ENCODE results near the gene WDR27.
"Not testable (repeated sequence)": the region's sequence is repeated elsewhere in the genome, so short reads cannot be mapped to it uniquely, and the experiment has no call there.

WDR27 gene

DNA sequence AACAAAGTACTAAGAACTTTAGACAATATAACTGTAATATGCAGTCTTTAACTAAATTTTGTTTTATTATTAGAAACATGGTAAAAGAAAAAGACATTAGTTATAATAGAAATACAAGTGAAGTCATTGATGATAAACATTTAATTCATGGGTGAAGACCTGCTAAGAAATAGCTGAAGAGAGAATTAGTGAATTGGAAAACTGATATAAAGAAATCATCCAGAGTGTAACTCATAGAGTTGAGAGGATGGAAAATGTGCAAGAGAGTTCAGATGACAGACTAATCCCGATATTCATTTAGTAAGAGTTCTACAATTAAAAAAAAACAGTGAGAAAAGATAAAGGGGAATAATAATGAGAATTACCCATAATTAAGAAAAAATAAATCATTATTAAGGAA lies 227.5 kb downstream of the WDR27 start:
- H3K27ac ChIP-seq (ENCODE audit: low read depth, low read length), result no peak overlapping the region
- no peaks in the 10 kb centered on the region for H3K27me3 ChIP-seq (ENCODE audit: control insufficient read depth, insufficient read depth, low read length)
- H3K9ac ChIP-seq (ENCODE audit: low read length), result no peak overlapping the region
- no peak overlapping the region for H3K4me3 ChIP-seq (ENCODE audit: low read depth, low read length)
- H3K36me3 ChIP-seq (ENCODE audit: control insufficient read depth, insufficient read depth, low read length), result peaks cover 3% of the 10 kb centered on the region; the same call in 1 of the 2 replicates
- peaks cover 53% of the 10 kb centered on the region for H3K9me3 ChIP-seq (ENCODE audit: control insufficient read depth, insufficient read depth, low read depth, low read length)
- no peaks in the 10 kb centered on the region for H3K4me1 ChIP-seq (ENCODE audit: control insufficient read depth, insufficient read depth, low read length)

GRCh38 chr6:169473663-169474062 lies 228.2 kb downstream of the WDR27 start:
- H3K27ac ChIP-seq (ENCODE audit: low read depth, low read length), result no peak overlapping the region
- no peak overlapping the region for H3K4me3 ChIP-seq (ENCODE audit: low read depth, low read length)
- peaks cover 53% of the 10 kb centered on the region for H3K9me3 ChIP-seq (ENCODE audit: control insufficient read depth, insufficient read depth, low read depth, low read length)
- H3K36me3 ChIP-seq (ENCODE audit: control insufficient read depth, insufficient read depth, low read length), result peaks cover 3% of the 10 kb centered on the region; the same call in 1 of the 2 replicates
- no peaks in the 10 kb centered on the region for H3K27me3 ChIP-seq (ENCODE audit: control insufficient read depth, insufficient read depth, low read length)
- H3K4me1 ChIP-seq (ENCODE audit: control insufficient read depth, insufficient read depth, low read length), result no peaks in the 10 kb centered on the region
- H3K9ac ChIP-seq (ENCODE audit: low read length), result no peak overlapping the region

DNA sequence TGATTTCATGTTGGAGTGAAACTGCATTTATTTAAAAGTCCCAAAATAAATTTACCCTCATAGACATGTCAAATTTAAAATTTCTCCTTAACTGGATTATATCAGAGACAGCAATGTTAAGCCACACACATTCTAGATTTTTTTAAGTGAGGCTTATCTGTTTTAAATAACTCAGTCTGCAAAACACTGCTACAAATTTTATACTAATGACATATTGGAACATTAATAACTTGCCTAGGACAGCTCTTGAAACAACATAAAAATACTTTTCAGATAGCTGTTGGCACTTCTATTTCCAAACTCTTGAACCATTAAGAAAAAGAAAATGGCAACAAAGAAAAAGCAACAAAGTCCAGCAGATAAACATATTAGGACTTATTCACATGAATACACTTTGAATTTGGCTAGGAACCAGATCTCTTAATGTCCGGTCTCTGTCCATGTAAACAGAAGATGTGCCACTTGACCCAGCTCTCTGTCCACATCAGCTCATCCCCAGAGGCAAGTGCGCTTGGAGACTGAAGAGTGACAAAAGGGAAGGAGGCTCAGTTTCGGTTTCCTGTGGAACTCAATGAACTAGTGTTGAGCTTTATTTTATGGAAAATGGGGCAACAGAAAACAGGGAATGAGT lies 228.9 kb downstream of the WDR27 start:
- Histone ChIP-seq H3K9me3 (ENCODE audit: control insufficient read depth, insufficient read depth, low read depth, low read length) (peaks cover 58% of the 10 kb centered on the region), H3K27ac (ENCODE audit: low read depth, low read length) (no peak overlapping the region), H3K27me3 (ENCODE audit: control insufficient read depth, insufficient read depth, low read length) (no peaks in the 10 kb centered on the region), H3K36me3 (ENCODE audit: control insufficient read depth, insufficient read depth, low read length) (peaks cover 3% of the 10 kb centered on the region; the same call in 1 of the 2 replicates), H3K4me1 (ENCODE audit: control insufficient read depth, insufficient read depth, low read length) (no peaks in the 10 kb centered on the region), H3K9ac (ENCODE audit: low read length) (no peak overlapping the region), H3K4me3 (ENCODE audit: low read depth, low read length) (no peak overlapping the region)

DNA sequence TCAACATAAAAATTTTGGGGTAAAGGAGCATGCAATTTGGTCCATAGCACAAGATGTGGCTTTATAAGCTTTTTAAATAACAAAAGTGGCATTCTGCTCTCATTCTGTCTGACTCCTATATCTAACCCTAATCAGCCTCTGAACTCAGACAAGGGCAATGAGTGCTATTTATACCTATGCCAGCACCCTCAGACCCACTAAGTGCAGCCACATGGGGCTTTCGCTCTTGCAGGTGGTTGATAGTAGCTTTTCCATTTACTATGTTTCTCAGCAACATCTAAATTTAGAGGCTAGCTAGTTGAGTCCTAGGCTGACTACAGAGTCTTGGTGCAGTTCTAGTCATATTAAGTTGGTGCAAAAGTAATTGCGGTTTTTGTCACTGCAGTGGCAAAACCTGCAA lies 231.0 kb downstream of the WDR27 start:
- no peak overlapping the region for H3K4me3 ChIP-seq (ENCODE audit: low read depth, low read length)
- H3K9me3 ChIP-seq (ENCODE audit: control insufficient read depth, insufficient read depth, low read depth, low read length), result peaks cover 63% of the 10 kb centered on the region
- H3K4me1 ChIP-seq (ENCODE audit: control insufficient read depth, insufficient read depth, low read length), result no peaks in the 10 kb centered on the region
- H3K27me3 ChIP-seq (ENCODE audit: control insufficient read depth, insufficient read depth, low read length), result no peaks in the 10 kb centered on the region
- H3K27ac ChIP-seq (ENCODE audit: low read depth, low read length), result no peak overlapping the region
- no peak overlapping the region for H3K9ac ChIP-seq (ENCODE audit: low read length)
- peaks cover 3% of the 10 kb centered on the region; the same call in 1 of the 2 replicates for H3K36me3 ChIP-seq (ENCODE audit: control insufficient read depth, insufficient read depth, low read length)

- H3K9me3 ChIP-seq (ENCODE audit: control insufficient read depth, insufficient read depth, low read depth, low read length), result peaks cover 63% of the 10 kb centered on the region
- H3K4me1 ChIP-seq (ENCODE audit: control insufficient read depth, insufficient read depth, low read length), result no peaks in the 10 kb centered on the region
- no peak overlapping the region for H3K9ac ChIP-seq (ENCODE audit: low read length)
- no peak overlapping the region for H3K27ac ChIP-seq (ENCODE audit: low read depth, low read length)
- H3K36me3 ChIP-seq (ENCODE audit: control insufficient read depth, insufficient read depth, low read length), result peaks cover 3% of the 10 kb centered on the region; the same call in 1 of the 2 replicates
- no peak overlapping the region for H3K4me3 ChIP-seq (ENCODE audit: low read depth, low read length)
- H3K27me3 ChIP-seq (ENCODE audit: control insufficient read depth, insufficient read depth, low read length), result no peaks in the 10 kb centered on the region
Observed at GRCh38 chr6:169469028-169469427, 232.8 kb downstream of the WDR27 start.

- not testable (repeated sequence) for H3K27ac ChIP-seq (ENCODE audit: low read depth, low read length); H3K4me1 ChIP-seq (ENCODE audit: control insufficient read depth, insufficient read depth, low read length); H3K4me3 ChIP-seq (ENCODE audit: low read depth, low read length); H3K27me3 ChIP-seq (ENCODE audit: control insufficient read depth, insufficient read depth, low read length); H3K9ac ChIP-seq (ENCODE audit: low read length); H3K36me3 ChIP-seq (ENCODE audit: control insufficient read depth, insufficient read depth, low read length)
- H3K9me3 ChIP-seq (ENCODE audit: control insufficient read depth, insufficient read depth, low read depth, low read length), result peaks cover 57% of the 10 kb centered on the region
Observed at GRCh38 chr6:169467755-169468154, 234.1 kb downstream of the WDR27 start.

- not testable (repeated sequence) for H3K36me3 ChIP-seq (ENCODE audit: control insufficient read depth, insufficient read depth, low read length); H3K27ac ChIP-seq (ENCODE audit: low read depth, low read length); H3K4me1 ChIP-seq (ENCODE audit: control insufficient read depth, insufficient read depth, low read length); H3K27me3 ChIP-seq (ENCODE audit: control insufficient read depth, insufficient read depth, low read length); H3K4me3 ChIP-seq (ENCODE audit: low read depth, low read length); H3K9ac ChIP-seq (ENCODE audit: low read length)
- H3K9me3 ChIP-seq (ENCODE audit: control insufficient read depth, insufficient read depth, low read depth, low read length), result peaks cover 53% of the 10 kb centered on the region
Observed at GRCh38 chr6:169466256-169466655, 235.6 kb downstream of the WDR27 start.

DNA sequence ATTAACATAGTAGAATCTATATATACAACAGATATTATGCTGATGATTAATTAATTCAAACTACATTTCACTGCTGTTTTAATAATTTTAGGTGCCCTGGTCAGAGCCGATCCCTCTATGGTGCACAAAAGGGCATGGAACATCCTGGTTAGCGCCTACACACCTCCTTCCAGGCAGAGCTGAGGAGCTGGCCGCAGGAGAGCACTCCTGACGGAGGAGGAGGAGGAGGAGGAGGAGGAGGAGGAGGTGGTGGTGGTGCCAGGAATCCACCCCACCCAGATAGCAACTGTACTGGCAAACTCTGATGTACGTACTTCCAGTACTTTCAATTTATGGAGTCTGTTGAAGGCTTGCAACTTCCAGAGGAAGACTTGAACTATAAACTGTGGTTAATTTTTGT lies 244.1 kb downstream of the WDR27 start:
- Histone ChIP-seq H3K4me3 (ENCODE audit: low read depth, low read length) (no peak overlapping the region), H3K4me1 (ENCODE audit: control insufficient read depth, insufficient read depth, low read length) (no peaks in the 10 kb centered on the region), H3K27ac (ENCODE audit: low read depth, low read length) (no peak overlapping the region), H3K27me3 (ENCODE audit: control insufficient read depth, insufficient read depth, low read length) (no peaks in the 10 kb centered on the region), H3K9ac (ENCODE audit: low read length) (no peak overlapping the region), H3K9me3 (ENCODE audit: control insufficient read depth, insufficient read depth, low read depth, low read length) (peaks cover 10% of the 10 kb centered on the region; the same call in 1 of the 2 replicates), H3K36me3 (ENCODE audit: control insufficient read depth, insufficient read depth, low read length) (no peaks in the 10 kb centered on the region)

DNA sequence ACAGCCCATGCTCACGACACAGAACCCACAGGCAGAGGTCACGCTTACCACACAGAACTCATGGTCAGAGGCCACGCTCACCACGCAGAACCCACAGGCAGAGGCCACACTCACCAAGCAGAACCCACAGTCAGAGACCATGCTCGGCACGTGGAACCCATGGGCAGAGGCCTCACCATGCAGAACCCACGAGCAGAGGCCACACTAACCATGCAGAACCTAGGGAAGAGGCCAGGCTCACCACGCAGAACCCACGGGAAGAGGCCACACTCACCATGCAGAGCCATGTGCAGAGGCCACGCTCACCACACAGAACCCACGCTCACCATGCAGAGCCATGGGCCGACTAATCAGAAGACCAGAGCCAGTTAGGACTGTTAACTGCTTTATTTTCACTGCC lies 245.0 kb downstream of the WDR27 start:
- Histone ChIP-seq H3K36me3 (ENCODE audit: control insufficient read depth, insufficient read depth, low read length) (no peaks in the 10 kb centered on the region), H3K27me3 (ENCODE audit: control insufficient read depth, insufficient read depth, low read length) (no peaks in the 10 kb centered on the region), H3K4me3 (ENCODE audit: low read depth, low read length) (no peak overlapping the region), H3K27ac (ENCODE audit: low read depth, low read length) (no peak overlapping the region), H3K9ac (ENCODE audit: low read length) (no peak overlapping the region), H3K9me3 (ENCODE audit: control insufficient read depth, insufficient read depth, low read depth, low read length) (peaks cover 9% of the 10 kb centered on the region; the same call in 1 of the 2 replicates), H3K4me1 (ENCODE audit: control insufficient read depth, insufficient read depth, low read length) (no peaks in the 10 kb centered on the region)

DNA sequence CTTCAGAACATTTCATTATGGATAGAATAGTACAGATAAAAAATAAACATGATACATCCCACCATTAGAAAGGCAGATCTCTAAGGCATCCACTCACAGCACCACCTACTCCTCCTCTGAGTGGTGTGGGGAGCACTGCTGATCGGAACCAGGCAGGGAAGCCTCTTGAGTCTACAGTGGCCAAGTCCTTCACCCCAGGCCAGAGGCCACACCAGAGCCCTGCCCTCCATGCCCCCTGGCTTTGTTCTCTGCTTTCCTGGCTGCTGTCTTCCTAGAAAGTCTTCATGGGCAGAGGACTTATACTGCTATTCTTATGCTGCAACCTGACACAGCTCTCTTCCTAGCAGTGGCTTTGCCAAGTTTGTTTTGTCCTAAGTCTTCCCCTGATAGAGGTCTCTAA lies 246.4 kb downstream of the WDR27 start:
- no peak overlapping the region for H3K27ac ChIP-seq (ENCODE audit: low read depth, low read length)
- no peaks in the 10 kb centered on the region for H3K27me3 ChIP-seq (ENCODE audit: control insufficient read depth, insufficient read depth, low read length)
- H3K36me3 ChIP-seq (ENCODE audit: control insufficient read depth, insufficient read depth, low read length), result no peaks in the 10 kb centered on the region
- H3K9me3 ChIP-seq (ENCODE audit: control insufficient read depth, insufficient read depth, low read depth, low read length), result peaks cover 5% of the 10 kb centered on the region; the same call in 1 of the 2 replicates
- H3K4me1 ChIP-seq (ENCODE audit: control insufficient read depth, insufficient read depth, low read length), result peaks cover under 1% of the 10 kb centered on the region; the same call in 1 of the 2 replicates
- H3K4me3 ChIP-seq (ENCODE audit: low read depth, low read length), result no peak overlapping the region
- no peak overlapping the region for H3K9ac ChIP-seq (ENCODE audit: low read length)

DNA sequence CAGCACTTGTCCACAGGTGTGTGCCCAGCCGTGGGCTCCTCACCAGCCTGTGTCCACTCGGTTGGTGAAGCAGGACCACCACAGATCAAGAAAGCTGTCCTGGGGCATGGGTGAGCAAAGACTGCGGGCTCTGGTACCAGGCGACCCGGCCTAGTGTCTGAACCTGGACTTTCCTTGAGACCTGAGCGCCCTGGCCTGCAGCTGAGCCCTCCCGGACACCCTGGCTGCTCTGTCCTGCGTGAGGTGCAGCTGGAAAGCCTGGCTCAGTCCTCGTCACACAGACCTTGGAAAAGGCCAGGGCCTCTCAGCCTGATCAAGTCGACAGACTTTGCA lies 247.0 kb downstream of the WDR27 start:
- H3K27me3 ChIP-seq (ENCODE audit: control insufficient read depth, insufficient read depth, low read length), result no peaks in the 10 kb centered on the region
- no peak overlapping the region for H3K4me3 ChIP-seq (ENCODE audit: low read depth, low read length)
- no peak overlapping the region for H3K27ac ChIP-seq (ENCODE audit: low read depth, low read length)
- H3K4me1 ChIP-seq (ENCODE audit: control insufficient read depth, insufficient read depth, low read length), result peaks cover 5% of the 10 kb centered on the region; the same call in 1 of the 2 replicates
- H3K9me3 ChIP-seq (ENCODE audit: control insufficient read depth, insufficient read depth, low read depth, low read length), result peaks cover 4% of the 10 kb centered on the region; the same call in 1 of the 2 replicates
- H3K9ac ChIP-seq (ENCODE audit: low read length), result no peak overlapping the region
- H3K36me3 ChIP-seq (ENCODE audit: control insufficient read depth, insufficient read depth, low read length), result no peaks in the 10 kb centered on the region
